SK-N-SH (cell line): ENCODE results near the gene SMAGP. TPM values are rescaled to one million over a fixed set of nuclear protein-coding genes. Genes with fewer than 3 reads are reported as not detected.

Source experiments
- CTCF ChIA-PET: fragments of 300-600, 350-600 bp; formaldehyde crosslinking; extraction: SDS; loops from one replicate; lab custom pipeline; 2021; lab: Yijun Ruan, JAX
- POLR2A ChIA-PET: fragments of 350-600 bp; sonication (Branson Sonifier 250); formaldehyde crosslinking; extraction: SDS; loops from one replicate; lab custom pipeline; 2020; ENCODE audit warnings: antibody characterized with exemption, inconsistent platforms; lab: Yijun Ruan, JAX
- DNase-seq: peaks from one replicate; pipeline ENCODE4 v3.0.0; 2012
- H2AFZ ChIP-seq: fragments of 200-600 bp; sonication (generic); 2 replicates; pipeline ENCODE4 v1.8.1; 2016; ENCODE audit warnings: antibody characterized with exemption, mild to moderate bottlenecking, low read depth
- H3F3A ChIP-seq: fragments of 200-600 bp; sonication (generic); replicated peaks from 2 replicates; pipeline ENCODE3; 2016; ENCODE audit warnings: antibody characterized with exemption, mild to moderate bottlenecking; ENCODE audit not compliant: insufficient read depth
- H3K27ac ChIP-seq, 2 experiments: fragments of 200-500 bp in 1 of 2; fragments of 200-600 bp in 1 of 2; sonication (Bioruptor generic) in 1 of 2; sonication (generic), shearing (Covaris generic) in 1 of 2; 2 replicates each; pipeline versions ENCODE4 v1.5.1 to v1.6.1; 2014 to 2016; ENCODE audit warnings: low read depth in 2 of 2, inconsistent platforms in 1 of 2, low read length in 1 of 2, mild to moderate bottlenecking in 1 of 2, mixed read lengths in 1 of 2
- H3K27me3 ChIP-seq: fragments of 200-600 bp; sonication (generic), shearing (Covaris generic); 2 replicates; pipeline ENCODE4 v1.6.1; 2016; ENCODE audit warnings: mixed run types; ENCODE audit not compliant: insufficient read depth
- H3K36me3 ChIP-seq, 2 experiments: fragments of 200-500 bp in 1 of 2; fragments of 200-600 bp in 1 of 2; sonication (Bioruptor generic) in 1 of 2; sonication (generic) in 1 of 2; replicated peaks in 1 of 2; 2 replicates each; pipeline versions ENCODE3 to v1.5.1; 2014 to 2016; ENCODE audit warnings: low read length in 1 of 2, mild to moderate bottlenecking in 1 of 2; ENCODE audit not compliant: insufficient read depth in 2 of 2, control insufficient read depth in 1 of 2
- H3K4me1 ChIP-seq, 2 experiments: fragments of 200-500 bp in 1 of 2; fragments of 200-600 bp in 1 of 2; sonication (Bioruptor generic) in 1 of 2; sonication (generic), shearing (Covaris generic) in 1 of 2; 2 replicates each; pipeline versions ENCODE4 v1.5.1 to v1.6.1; 2014 to 2016; ENCODE audit warnings: low read depth in 1 of 2, low read length in 1 of 2, mixed run types in 1 of 2; ENCODE audit not compliant: insufficient read depth in 2 of 2, control insufficient read depth in 1 of 2
- H3K4me2 ChIP-seq: fragments of 200-600 bp; sonication (generic), shearing (Covaris generic); 2 replicates; pipeline ENCODE4 v1.6.1; 2017; ENCODE audit warnings: mixed run types
- H3K4me3 ChIP-seq, 2 experiments: fragments of 200-500 bp in 1 of 2; fragments of 200-600 bp in 1 of 2; sonication (Bioruptor generic) in 1 of 2; sonication (generic), shearing (Covaris generic) in 1 of 2; 2 replicates each; pipeline versions ENCODE4 v1.5.1 to v1.8.1; 2014 to 2016; ENCODE audit warnings: low read depth in 2 of 2, inconsistent platforms in 1 of 2, low read length in 1 of 2, mild to moderate bottlenecking in 1 of 2, mixed read lengths in 1 of 2, moderate library complexity in 1 of 2
- H3K79me2 ChIP-seq: fragments of 200-600 bp; sonication (generic); 2 replicates; pipeline ENCODE4 v1.8.1; 2017; ENCODE audit warnings: mild to moderate bottlenecking; ENCODE audit not compliant: insufficient read depth
- H3K9ac ChIP-seq: fragments of 200-600 bp; sonication (generic); 2 replicates; pipeline ENCODE4 v1.6.1; 2017; ENCODE audit warnings: mixed run types
- H3K9me2 ChIP-seq: fragments of 200-600 bp; sonication (generic); 2 replicates; pipeline ENCODE4 v1.6.1; 2017; ENCODE audit warnings: mixed run types
- H3K9me3 ChIP-seq: fragments of 200-600 bp; sonication (generic); 2 replicates; pipeline ENCODE4 v1.6.1; 2017; ENCODE audit warnings: mixed run types, mild to moderate bottlenecking, moderate library complexity
- H4K20me1 ChIP-seq: fragments of 200-600 bp; sonication (generic); 2 replicates; pipeline ENCODE4 v1.6.1; 2017; ENCODE audit warnings: mild to moderate bottlenecking, mixed run types; ENCODE audit not compliant: insufficient read depth
- CHD2 ChIP-seq: fragments of 150-350 bp; IDR thresholded peaks from 2 replicates; pipeline ENCODE4 v1.6.1; 2018; ENCODE audit warnings: low read length; ENCODE audit not compliant: partially characterized antibody
- ELF1 ChIP-seq: IDR thresholded peaks from 2 replicates; pipeline ENCODE4 v1.4.0; 2012
- EZH2phosphoT487 ChIP-seq: fragments of 200-600 bp; sonication (generic); IDR thresholded peaks from 2 replicates; pipeline ENCODE4 v1.6.1; 2017; ENCODE audit warnings: low read depth, mixed run types, mild to moderate bottlenecking, antibody characterized with exemption, moderate library complexity, borderline replicate concordance
- FOSL2 ChIP-seq: IDR thresholded peaks from 2 replicates; pipeline ENCODE4 v1.4.0; 2012; ENCODE audit warnings: low read depth, mild to moderate bottlenecking, moderate library complexity, borderline replicate concordance
- GATA2 ChIP-seq: sonication (generic); formaldehyde crosslinking; IDR thresholded peaks from 2 replicates; pipeline ENCODE4 v1.5.0; 2020; ENCODE audit warnings: mild to moderate bottlenecking, missing genetic modification reagents
- IRF3 ChIP-seq: fragments of 150-350 bp; IDR thresholded peaks from 2 replicates; pipeline ENCODE4 v1.6.1; 2016; ENCODE audit warnings: mild to moderate bottlenecking, low read depth, low read length
- MAX ChIP-seq: IDR thresholded peaks from 2 replicates; pipeline ENCODE4 v1.4.0; 2012; ENCODE audit warnings: low read depth
- MXI1 ChIP-seq: IDR thresholded peaks from 2 replicates; pipeline ENCODE4 v1.6.1; 2012; ENCODE audit warnings: mild to moderate bottlenecking, low read depth, low read length, improper control_type of control experiment
- NFIC ChIP-seq: IDR thresholded peaks from 2 replicates; pipeline ENCODE4 v1.4.0; 2012; ENCODE audit warnings: borderline replicate concordance
- PBX3 ChIP-seq: IDR thresholded peaks from 2 replicates; pipeline ENCODE4; 2012
- REST ChIP-seq: IDR thresholded peaks from 2 replicates; pipeline ENCODE4 v1.6.1; 2012; ENCODE audit warnings: mild to moderate bottlenecking, low read depth, low read length, moderate library complexity
- SIN3A ChIP-seq: IDR thresholded peaks from 2 replicates; pipeline ENCODE4 v1.6.1; 2012; ENCODE audit warnings: low read depth, mild to moderate bottlenecking, low read length, moderate library complexity, borderline replicate concordance
- SMC3 ChIP-seq: IDR thresholded peaks from 2 replicates; pipeline ENCODE4 v1.6.1; 2012; ENCODE audit warnings: low read depth, low read length, improper control_type of control experiment
- TAF1 ChIP-seq: IDR thresholded peaks from 2 replicates; pipeline ENCODE4 v1.6.1; 2012; ENCODE audit warnings: low read depth, mild to moderate bottlenecking, low read length, moderate library complexity, borderline replicate concordance
- YY1 ChIP-seq: IDR thresholded peaks from 2 replicates; pipeline ENCODE4 v1.4.0; 2012; ENCODE audit warnings: low read depth, mild to moderate bottlenecking
- WGBS: methylation state at CpG from one replicate; pipeline ENCODE4 v1.1.6; 2017; ENCODE audit warnings: low lambda C conversion rate; 5-methylcytosine and 5-hydroxymethylcytosine counted together
- polyA plus RNA-seq, 3 experiments: library from polyadenylated mRNA; depleted of rRNA; stranded (reverse); fragments of >200 nt; gene quantifications; 2 replicates each; pipeline ENCODE4 v1.2.3, GENCODE V29; 2012

The SMAGP gene
- polyA plus RNA-seq, 1 of the 3 experiments (the other 2 are of a cell fraction), result 26.3 TPM

- ChIA-PET CTCF (interaction anchor here (1.0 to 3.2 kb wide), 3 partner anchors 10 to 27 kb away, joined by 3 to 14 read pairs (median 3); no protein-coding TSS in a partner anchor), POLR2A (interaction anchor here (0.9 kb wide), 1 partner anchor 11 kb away, joined by 4 read pairs; no protein-coding TSS in a partner anchor)
- Histone ChIP-seq H3K9me3 (no peaks in the 10 kb centered on the region), H3K79me2 (peaks cover 44% of the 10 kb centered on the region), H3K9me2 (no peaks in the 10 kb centered on the region), H3K4me3 (no peak overlapping the region), H3K9ac (no peak overlapping the region), H3K4me1 (peaks cover 11 to 12% of the 10 kb centered on the region in 2 experiments; a peak in 2 of 4 replicates), H2AFZ (no peak overlapping the region), H3K36me3 (peaks cover 43 to 50% of the 10 kb centered on the region in 2 experiments), H3K27ac (no peak overlapping the region), H3K4me2 (no peak overlapping the region), H3F3A (peaks cover 15% of the 10 kb centered on the region), H4K20me1 (peaks cover 5% of the 10 kb centered on the region; the same call in 1 of the 2 replicates), H3K27me3 (no peaks in the 10 kb centered on the region)
- DNase-seq, result no peak
- TF ChIP-seq SIN3A (no peak), ELF1 (no peak), EZH2phosphoT487 (no peak), SMC3 (no peak), REST (no peak), CHD2 (no peak), FOSL2 (no peak), YY1 (no peak), PBX3 (no peak)
- 94% methylated on average over 7 of the region's 7 CpGs for WGBS
These were observed 28.1 kb downstream of the SMAGP start for GRCh38 chr12:51242120-51242519.

GRCh38 chr12:51240971-51241370 lies 29.2 kb downstream of the SMAGP start:
- Histone ChIP-seq H3K27ac (peak overlapping the region in 1 of 2 experiments; percentile 37; a peak in 1 of 4 replicates), H3K4me3 (no peak overlapping the region), H3F3A (peaks cover 15% of the 10 kb centered on the region), H3K4me1 (peaks cover 3 to 11% of the 10 kb centered on the region in 2 experiments; a peak in 2 of 4 replicates), H2AFZ (no peak overlapping the region), H3K36me3 (peaks cover 43 to 50% of the 10 kb centered on the region in 2 experiments), H3K27me3 (no peaks in the 10 kb centered on the region), H3K9ac (no peak overlapping the region), H3K9me2 (no peaks in the 10 kb centered on the region), H3K79me2 (peaks cover 44% of the 10 kb centered on the region), H3K4me2 (0 out of 2 replicates have a peak overlapping the region, but pooled peaks have one; percentile 3), H4K20me1 (peaks cover 5% of the 10 kb centered on the region; the same call in 1 of the 2 replicates), H3K9me3 (no peaks in the 10 kb centered on the region)
- no peak for DNase-seq
- POLR2A ChIA-PET, result no interaction called here
- CTCF ChIA-PET, result interaction anchor here (3.2 to 3.6 kb wide), 2 partner anchors 11 to 24 kb away, joined by 14 to 15 read pairs; partner anchors contain the start of gene POU6F1
- WGBS, result 86% methylated on average over 2 of the region's 2 CpGs
- TF ChIP-seq MXI1 (no peak), REST (no peak), TAF1 (no peak), IRF3 (no peak), MAX (no peak), GATA2 (CRISPR knock-in tag) (no peak), NFIC (no peak; the same call in 1 of the 2 replicates)
